ENCODE measurements around the gene RNLS.

RNLS gene

GRCh38 chr10:88336334-88336733, 246.8 kb downstream of the RNLS start:
- Histone ChIP-seq H3K36me3 (ENCODE audit: control insufficient read depth, insufficient read depth, low read length) (no peaks in the 10 kb centered on the region), H3K4me1 (no peaks in the 10 kb centered on the region), H2AFZ (no peak overlapping the region), H3K4me3 (ENCODE audit: low read depth, low read length) (no peak overlapping the region), H3K9ac (no peak overlapping the region), H3K4me2 (ENCODE audit: low read length) (no peak overlapping the region), H3K27ac (no peak overlapping the region), H3K9me3 (ENCODE audit: control insufficient read depth, low read length) (no peaks in the 10 kb centered on the region), H3K79me2 (no peaks in the 10 kb centered on the region), H3K27me3 (ENCODE audit: control insufficient read depth, insufficient read depth, low read length) (no peaks in the 10 kb centered on the region)
- no peak for TF ChIP-seq CTCF (IDR thresholded peaks at IDR 0.05)

GRCh38 chr10:88333248-88333630, 249.9 kb downstream of the RNLS start:
- no peak for TF ChIP-seq CTCF (IDR thresholded peaks at IDR 0.05)
- no peaks in the 10 kb centered on the region for H3K79me2 ChIP-seq
- H3K27me3 ChIP-seq (ENCODE audit: control insufficient read depth, insufficient read depth, low read length): no peaks in the 10 kb centered on the region
- H2AFZ ChIP-seq: no peak overlapping the region
- H3K9me3 ChIP-seq (ENCODE audit: control insufficient read depth, low read length): no peaks in the 10 kb centered on the region
- H3K4me3 ChIP-seq (ENCODE audit: low read depth, low read length): no peak overlapping the region
- H3K9ac ChIP-seq: no peak overlapping the region
- H3K36me3 ChIP-seq (ENCODE audit: control insufficient read depth, insufficient read depth, low read length): no peaks in the 10 kb centered on the region
- no peaks in the 10 kb centered on the region for H3K4me1 ChIP-seq
- H3K4me2 ChIP-seq (ENCODE audit: low read length): no peak overlapping the region
- no peak overlapping the region for H3K27ac ChIP-seq

- no peak overlapping the region for H3K4me2 ChIP-seq (ENCODE audit: low read length)
- H3K27me3 ChIP-seq (ENCODE audit: control insufficient read depth, insufficient read depth, low read length): no peaks in the 10 kb centered on the region
- TF ChIP-seq CTCF (IDR thresholded peaks at IDR 0.05): no peak
- no peak overlapping the region for H3K27ac ChIP-seq
- no peak overlapping the region for H3K4me3 ChIP-seq (ENCODE audit: low read depth, low read length)
- no peaks in the 10 kb centered on the region for H3K79me2 ChIP-seq
- no peaks in the 10 kb centered on the region for H3K9me3 ChIP-seq (ENCODE audit: control insufficient read depth, low read length)
- no peaks in the 10 kb centered on the region for H3K4me1 ChIP-seq
- no peak overlapping the region for H3K9ac ChIP-seq
- H3K36me3 ChIP-seq (ENCODE audit: control insufficient read depth, insufficient read depth, low read length): no peaks in the 10 kb centered on the region
- H2AFZ ChIP-seq: no peak overlapping the region
Observed at GRCh38 chr10:88332503-88333247, 250.4 kb downstream of the RNLS start.

GRCh38 chr10:88330174-88330573, 252.9 kb downstream of the RNLS start:
- Histone ChIP-seq H3K36me3 (ENCODE audit: control insufficient read depth, insufficient read depth, low read length) (no peaks in the 10 kb centered on the region), H3K27ac (no peak overlapping the region), H3K4me3 (ENCODE audit: low read depth, low read length) (no peak overlapping the region), H3K9me3 (ENCODE audit: control insufficient read depth, low read length) (no peaks in the 10 kb centered on the region), H3K4me2 (ENCODE audit: low read length) (no peak overlapping the region), H3K9ac (no peak overlapping the region), H3K79me2 (no peaks in the 10 kb centered on the region), H2AFZ (no peak overlapping the region), H3K27me3 (ENCODE audit: control insufficient read depth, insufficient read depth, low read length) (no peaks in the 10 kb centered on the region), H3K4me1 (no peaks in the 10 kb centered on the region)
- no peak for TF ChIP-seq CTCF (IDR thresholded peaks at IDR 0.05)
